HEK293 (cell line): ENCODE measurements around the gene BRD2.
A peak's percentile ranks its signal among the peaks of the same experiment; 100 is the strongest.

ENCODE experiments used
- GFI1B ChIP-seq: fragments of 450-650 bp; formaldehyde crosslinking; IDR thresholded peaks from 2 replicates; pipeline ENCODE4 v1.5.1; 2016; ENCODE audit warnings: missing biosample characterization, missing genetic modification characterization
- GLI2 ChIP-seq: fragments of 450-650 bp; formaldehyde crosslinking; IDR thresholded peaks from 2 replicates; pipeline ENCODE4; 2017; ENCODE audit warnings: missing biosample characterization, missing genetic modification characterization, low read depth, borderline replicate concordance
- HOXA7 ChIP-seq: sonication (generic); formaldehyde crosslinking; IDR thresholded peaks from 2 replicates; pipeline ENCODE4 v1.8.1; 2022; ENCODE audit warnings: missing genetic modification reagents, borderline replicate concordance
- IKZF3 ChIP-seq: fragments of 450-650 bp; IDR thresholded peaks from 2 replicates; pipeline ENCODE4 v1.5.0; 2018; ENCODE audit warnings: missing biosample characterization, mild to moderate bottlenecking, missing genetic modification characterization, moderate library complexity
- KLF7 ChIP-seq: fragments of 450-650 bp; formaldehyde crosslinking; IDR thresholded peaks from 2 replicates; pipeline ENCODE4 v1.5.1; 2016; ENCODE audit warnings: missing biosample characterization, missing genetic modification characterization, borderline replicate concordance
- SP3 ChIP-seq: fragments of 450-650 bp; formaldehyde crosslinking; IDR thresholded peaks from 2 replicates; pipeline ENCODE4 v1.5.1; 2016; ENCODE audit warnings: missing biosample characterization, missing genetic modification characterization
- ZBTB8A ChIP-seq: fragments of 450-650 bp; formaldehyde crosslinking; IDR thresholded peaks from 2 replicates; pipeline ENCODE4 v1.5.1; 2016; ENCODE audit warnings: missing biosample characterization, missing genetic modification characterization
- ZNF114 ChIP-seq: fragments of 450-650 bp; formaldehyde crosslinking; IDR thresholded peaks from 2 replicates; pipeline ENCODE4 v1.5.0; 2017; ENCODE audit warnings: missing biosample characterization, missing genetic modification characterization
- ZNF155 ChIP-seq: fragments of 450-650 bp; formaldehyde crosslinking; IDR thresholded peaks from 2 replicates; pipeline ENCODE4 v1.5.1; 2016; ENCODE audit warnings: missing biosample characterization, missing genetic modification characterization
- ZNF23 ChIP-seq: fragments of 450-650 bp; formaldehyde crosslinking; IDR thresholded peaks from 2 replicates; pipeline ENCODE4 v1.5.1; 2016; ENCODE audit warnings: missing biosample characterization, missing genetic modification characterization, borderline replicate concordance
- ZNF239 ChIP-seq: fragments of 450-650 bp; formaldehyde crosslinking; IDR thresholded peaks from 2 replicates; pipeline ENCODE4 v1.5.1; 2016; ENCODE audit warnings: missing biosample characterization, missing genetic modification characterization
- ZNF248 ChIP-seq: fragments of 450-650 bp; formaldehyde crosslinking; IDR thresholded peaks from 2 replicates; pipeline ENCODE4 v1.5.1; 2017; ENCODE audit warnings: missing biosample characterization, missing genetic modification characterization
- ZNF354C ChIP-seq: fragments of 450-650 bp; formaldehyde crosslinking; IDR thresholded peaks from 2 replicates; pipeline ENCODE4 v1.5.1; 2016; ENCODE audit warnings: missing biosample characterization, missing genetic modification characterization, low read depth, borderline replicate concordance
- ZNF433 ChIP-seq: fragments of 450-650 bp; formaldehyde crosslinking; IDR thresholded peaks from 2 replicates; pipeline ENCODE4 v1.5.1; 2016; ENCODE audit warnings: missing biosample characterization, missing genetic modification characterization, low read depth
- ZNF529 ChIP-seq: fragments of 450-650 bp; formaldehyde crosslinking; IDR thresholded peaks from 2 replicates; pipeline ENCODE4 v1.5.1; 2017; ENCODE audit warnings: missing genetic modification characterization, missing biosample characterization; ENCODE audit not compliant: insufficient replicate concordance
- ZNF558 ChIP-seq: fragments of 450-650 bp; formaldehyde crosslinking; IDR thresholded peaks from 2 replicates; pipeline ENCODE4 v1.5.1; 2016; ENCODE audit warnings: missing biosample characterization, missing genetic modification characterization
- ZNF561 ChIP-seq: fragments of 450-650 bp; IDR thresholded peaks from 2 replicates; pipeline ENCODE4 v1.5.1; 2018; ENCODE audit warnings: missing biosample characterization, missing genetic modification characterization, borderline replicate concordance
- ZNF776 ChIP-seq: fragments of 450-650 bp; formaldehyde crosslinking; IDR thresholded peaks from 2 replicates; pipeline ENCODE4 v1.5.0; 2017; ENCODE audit warnings: missing biosample characterization, missing genetic modification characterization, borderline replicate concordance
- ZNF837 ChIP-seq: fragments of 450-650 bp; formaldehyde crosslinking; IDR thresholded peaks from 2 replicates; pipeline ENCODE4 v1.5.1; 2016; ENCODE audit warnings: missing biosample characterization, missing genetic modification characterization
- TF ChIP-seq, protein P1 (sequence below): fragments of 450-650 bp; formaldehyde crosslinking; IDR thresholded peaks from 2 replicates; pipeline ENCODE4 v1.5.1; 2016; ENCODE audit warnings: missing biosample characterization, missing genetic modification characterization
- TF ChIP-seq, protein P2 (sequence below): fragments of 450-650 bp; formaldehyde crosslinking; IDR thresholded peaks from 2 replicates; pipeline ENCODE4 v1.5.0; 2017; ENCODE audit warnings: missing biosample characterization, missing genetic modification characterization, borderline replicate concordance
- TF ChIP-seq, protein P3 (sequence below): fragments of 450-650 bp; formaldehyde crosslinking; conservative IDR thresholded peaks from 2 replicates; pipeline ENCODE4 v1.5.1; 2016; ENCODE audit warnings: low read depth, missing biosample characterization, missing genetic modification characterization
- TF ChIP-seq, protein P4 (sequence below): fragments of 450-650 bp; formaldehyde crosslinking; IDR thresholded peaks from 2 replicates; pipeline ENCODE4; 2016; ENCODE audit warnings: missing biosample characterization, missing genetic modification characterization
- TF ChIP-seq, protein P5 (sequence below): fragments of 450-650 bp; formaldehyde crosslinking; IDR thresholded peaks from 2 replicates; pipeline ENCODE4 v1.5.1; 2016; ENCODE audit warnings: missing biosample characterization, missing genetic modification characterization
- TF ChIP-seq, protein P6 (sequence below): fragments of 450-650 bp; formaldehyde crosslinking; IDR thresholded peaks from 2 replicates; pipeline ENCODE4 v1.5.1; 2016; ENCODE audit warnings: missing biosample characterization, missing genetic modification characterization

Gene BRD2

DNA sequence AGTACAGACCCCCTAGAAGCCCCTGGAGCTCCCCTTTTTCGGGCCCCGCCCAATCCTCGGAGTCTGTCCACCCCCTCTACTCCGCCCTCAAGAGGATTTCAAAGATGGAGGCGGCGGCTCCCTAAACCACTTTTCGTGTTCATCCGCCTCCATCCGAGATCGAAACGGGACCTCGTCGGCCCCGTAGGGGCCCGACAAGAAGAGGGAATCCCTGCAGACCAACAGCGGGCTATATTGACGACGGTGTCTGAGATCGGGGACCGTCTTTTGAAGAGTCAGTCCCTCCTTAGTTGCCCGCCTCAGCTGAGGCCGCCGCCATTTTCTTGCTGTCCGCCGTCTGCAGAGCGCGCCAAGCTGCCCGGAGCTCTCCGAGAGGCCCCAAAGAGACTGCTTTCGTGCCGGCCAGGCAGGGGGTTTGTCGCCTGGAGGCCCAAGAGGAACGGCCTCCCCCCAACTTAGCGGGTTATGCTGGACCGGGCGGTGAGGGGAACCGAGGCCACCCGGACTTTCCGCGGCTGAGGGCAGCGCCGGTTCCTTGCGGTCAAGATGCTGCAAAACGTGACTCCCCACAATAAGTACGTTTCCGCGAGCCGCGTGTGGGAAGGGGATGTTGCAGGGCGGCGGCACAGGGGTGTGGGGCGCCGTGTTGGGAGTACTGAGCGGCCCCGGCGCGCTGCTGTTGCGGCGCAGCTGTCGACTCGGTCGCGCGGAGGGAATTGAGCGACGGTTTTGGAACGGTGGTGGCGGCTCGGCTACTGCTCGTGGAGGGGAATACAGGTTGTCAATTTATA, 4.2 kb downstream of the BRD2 start (continued):
- TF ChIP-seq, protein P1, sequence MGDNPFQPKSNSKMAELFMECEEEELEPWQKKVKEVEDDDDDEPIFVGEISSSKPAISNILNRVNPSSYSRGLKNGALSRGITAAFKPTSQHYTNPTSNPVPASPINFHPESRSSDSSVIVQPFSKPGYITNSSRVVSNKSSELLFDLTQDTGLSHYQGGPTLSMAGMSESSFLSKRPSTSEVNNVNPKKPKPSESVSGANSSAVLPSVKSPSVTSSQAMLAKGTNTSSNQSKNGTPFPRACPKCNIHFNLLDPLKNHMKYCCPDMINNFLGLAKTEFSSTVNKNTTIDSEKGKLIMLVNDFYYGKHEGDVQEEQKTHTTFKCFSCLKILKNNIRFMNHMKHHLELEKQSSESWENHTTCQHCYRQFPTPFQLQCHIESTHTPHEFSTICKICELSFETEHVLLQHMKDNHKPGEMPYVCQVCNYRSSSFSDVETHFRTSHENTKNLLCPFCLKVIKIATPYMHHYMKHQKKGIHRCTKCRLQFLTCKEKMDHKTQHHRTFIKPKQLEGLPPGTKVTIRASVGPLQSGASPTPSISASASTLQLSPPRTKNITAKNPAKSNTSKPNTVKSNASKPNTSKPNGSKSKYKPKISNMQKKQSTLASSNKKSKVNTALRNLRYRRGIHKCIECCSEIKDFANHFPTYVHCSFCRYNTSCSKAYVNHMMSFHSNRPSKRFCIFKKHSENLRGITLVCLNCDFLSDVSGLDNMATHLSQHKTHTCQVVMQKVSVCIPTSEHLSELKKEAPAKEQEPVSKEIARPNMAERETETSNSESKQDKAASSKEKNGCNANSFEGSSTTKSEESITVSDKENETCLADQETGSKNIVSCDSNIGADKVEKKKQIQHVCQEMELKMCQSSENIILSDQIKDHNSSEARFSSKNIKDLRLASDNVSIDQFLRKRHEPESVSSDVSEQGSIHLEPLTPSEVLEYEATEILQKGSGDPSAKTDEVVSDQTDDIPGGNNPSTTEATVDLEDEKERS (tag by site-specific recombination) = no peak
- no peak for TF ChIP-seq ZNF248 (tag by site-specific recombination)
- no peak for TF ChIP-seq GLI2 (tag by site-specific recombination)
- TF ChIP-seq ZNF529 (tag by site-specific recombination) = no peak
- no peak; the same call in 1 of the 2 replicates for TF ChIP-seq IKZF3
- no peak; the same call in none of the 2 replicates for TF ChIP-seq ZNF837 (tag by site-specific recombination)
- TF ChIP-seq KLF7 (tag by site-specific recombination) = peak; percentile 0; the same call in 1 of the 2 replicates
- TF ChIP-seq ZNF561 (tag by site-specific recombination) = no peak
- TF ChIP-seq, protein P2, sequence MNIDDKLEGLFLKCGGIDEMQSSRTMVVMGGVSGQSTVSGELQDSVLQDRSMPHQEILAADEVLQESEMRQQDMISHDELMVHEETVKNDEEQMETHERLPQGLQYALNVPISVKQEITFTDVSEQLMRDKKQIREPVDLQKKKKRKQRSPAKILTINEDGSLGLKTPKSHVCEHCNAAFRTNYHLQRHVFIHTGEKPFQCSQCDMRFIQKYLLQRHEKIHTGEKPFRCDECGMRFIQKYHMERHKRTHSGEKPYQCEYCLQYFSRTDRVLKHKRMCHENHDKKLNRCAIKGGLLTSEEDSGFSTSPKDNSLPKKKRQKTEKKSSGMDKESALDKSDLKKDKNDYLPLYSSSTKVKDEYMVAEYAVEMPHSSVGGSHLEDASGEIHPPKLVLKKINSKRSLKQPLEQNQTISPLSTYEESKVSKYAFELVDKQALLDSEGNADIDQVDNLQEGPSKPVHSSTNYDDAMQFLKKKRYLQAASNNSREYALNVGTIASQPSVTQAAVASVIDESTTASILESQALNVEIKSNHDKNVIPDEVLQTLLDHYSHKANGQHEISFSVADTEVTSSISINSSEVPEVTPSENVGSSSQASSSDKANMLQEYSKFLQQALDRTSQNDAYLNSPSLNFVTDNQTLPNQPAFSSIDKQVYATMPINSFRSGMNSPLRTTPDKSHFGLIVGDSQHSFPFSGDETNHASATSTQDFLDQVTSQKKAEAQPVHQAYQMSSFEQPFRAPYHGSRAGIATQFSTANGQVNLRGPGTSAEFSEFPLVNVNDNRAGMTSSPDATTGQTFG (tag by site-specific recombination) = no peak
- TF ChIP-seq, protein P3, sequence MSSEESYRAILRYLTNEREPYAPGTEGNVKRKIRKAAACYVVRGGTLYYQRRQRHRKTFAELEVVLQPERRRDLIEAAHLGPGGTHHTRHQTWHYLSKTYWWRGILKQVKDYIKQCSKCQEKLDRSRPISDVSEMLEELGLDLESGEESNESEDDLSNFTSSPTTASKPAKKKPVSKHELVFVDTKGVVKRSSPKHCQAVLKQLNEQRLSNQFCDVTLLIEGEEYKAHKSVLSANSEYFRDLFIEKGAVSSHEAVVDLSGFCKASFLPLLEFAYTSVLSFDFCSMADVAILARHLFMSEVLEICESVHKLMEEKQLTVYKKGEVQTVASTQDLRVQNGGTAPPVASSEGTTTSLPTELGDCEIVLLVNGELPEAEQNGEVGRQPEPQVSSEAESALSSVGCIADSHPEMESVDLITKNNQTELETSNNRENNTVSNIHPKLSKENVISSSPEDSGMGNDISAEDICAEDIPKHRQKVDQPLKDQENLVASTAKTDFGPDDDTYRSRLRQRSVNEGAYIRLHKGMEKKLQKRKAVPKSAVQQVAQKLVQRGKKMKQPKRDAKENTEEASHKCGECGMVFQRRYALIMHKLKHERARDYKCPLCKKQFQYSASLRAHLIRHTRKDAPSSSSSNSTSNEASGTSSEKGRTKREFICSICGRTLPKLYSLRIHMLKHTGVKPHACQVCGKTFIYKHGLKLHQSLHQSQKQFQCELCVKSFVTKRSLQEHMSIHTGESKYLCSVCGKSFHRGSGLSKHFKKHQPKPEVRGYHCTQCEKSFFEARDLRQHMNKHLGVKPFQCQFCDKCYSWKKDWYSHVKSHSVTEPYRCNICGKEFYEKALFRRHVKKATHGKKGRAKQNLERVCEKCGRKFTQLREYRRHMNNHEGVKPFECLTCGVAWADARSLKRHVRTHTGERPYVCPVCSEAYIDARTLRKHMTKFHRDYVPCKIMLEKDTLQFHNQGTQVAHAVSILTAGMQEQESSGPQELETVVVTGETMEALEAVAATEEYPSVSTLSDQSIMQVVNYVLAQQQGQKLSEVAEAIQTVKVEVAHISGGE (tag by site-specific recombination) = 0 out of 2 replicates have a peak, but pooled peaks have one; percentile 19
- peak; percentile 33; the same call in 1 of the 2 replicates for TF ChIP-seq ZNF433 (tag by site-specific recombination)
- no peak for TF ChIP-seq ZNF239 (tag by site-specific recombination)
- TF ChIP-seq, protein P4, sequence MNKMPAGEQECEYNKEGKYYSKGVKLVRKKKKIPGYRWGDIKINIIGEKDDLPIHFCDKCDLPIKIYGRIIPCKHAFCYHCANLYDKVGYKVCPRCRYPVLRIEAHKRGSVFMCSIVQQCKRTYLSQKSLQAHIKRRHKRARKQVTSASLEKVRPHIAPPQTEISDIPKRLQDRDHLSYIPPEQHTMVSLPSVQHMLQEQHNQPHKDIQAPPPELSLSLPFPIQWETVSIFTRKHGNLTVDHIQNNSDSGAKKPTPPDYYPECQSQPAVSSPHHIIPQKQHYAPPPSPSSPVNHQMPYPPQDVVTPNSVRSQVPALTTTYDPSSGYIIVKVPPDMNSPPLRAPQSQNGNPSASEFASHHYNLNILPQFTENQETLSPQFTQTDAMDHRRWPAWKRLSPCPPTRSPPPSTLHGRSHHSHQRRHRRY (tag by site-specific recombination) = peak; percentile 100
- TF ChIP-seq SP3 (tag by site-specific recombination) = no peak; the same call in none of the 2 replicates
- no peak for TF ChIP-seq ZNF354C (tag by site-specific recombination)
- TF ChIP-seq ZNF23 = no peak
- TF ChIP-seq ZBTB8A (tag by site-specific recombination) = no peak
- no peak for TF ChIP-seq ZNF155
- TF ChIP-seq ZNF114 (tag by site-specific recombination) = no peak
- TF ChIP-seq, protein P5, sequence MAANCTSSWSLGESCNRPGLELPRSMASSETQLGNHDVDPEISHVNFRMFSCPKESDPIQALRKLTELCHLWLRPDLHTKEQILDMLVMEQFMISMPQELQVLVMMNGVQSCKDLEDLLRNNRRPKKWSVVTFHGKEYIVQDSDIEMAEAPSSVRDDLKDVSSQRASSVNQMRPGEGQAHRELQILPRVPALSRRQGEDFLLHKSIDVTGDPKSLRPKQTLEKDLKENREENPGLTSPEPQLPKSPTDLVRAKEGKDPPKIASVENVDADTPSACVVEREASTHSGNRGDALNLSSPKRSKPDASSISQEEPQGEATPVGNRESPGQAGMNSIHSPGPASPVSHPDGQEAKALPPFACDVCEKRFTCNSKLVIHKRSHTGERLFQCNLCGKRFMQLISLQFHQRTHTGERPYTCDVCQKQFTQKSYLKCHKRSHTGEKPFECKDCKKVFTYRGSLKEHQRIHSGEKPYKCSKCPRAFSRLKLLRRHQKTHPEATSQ (tag by site-specific recombination) = no peak; the same call in 1 of the 2 replicates
- TF ChIP-seq HOXA7 (CRISPR knock-in tag) = no peak
- TF ChIP-seq ZNF558 (tag by site-specific recombination) = no peak
- TF ChIP-seq, protein P6, sequence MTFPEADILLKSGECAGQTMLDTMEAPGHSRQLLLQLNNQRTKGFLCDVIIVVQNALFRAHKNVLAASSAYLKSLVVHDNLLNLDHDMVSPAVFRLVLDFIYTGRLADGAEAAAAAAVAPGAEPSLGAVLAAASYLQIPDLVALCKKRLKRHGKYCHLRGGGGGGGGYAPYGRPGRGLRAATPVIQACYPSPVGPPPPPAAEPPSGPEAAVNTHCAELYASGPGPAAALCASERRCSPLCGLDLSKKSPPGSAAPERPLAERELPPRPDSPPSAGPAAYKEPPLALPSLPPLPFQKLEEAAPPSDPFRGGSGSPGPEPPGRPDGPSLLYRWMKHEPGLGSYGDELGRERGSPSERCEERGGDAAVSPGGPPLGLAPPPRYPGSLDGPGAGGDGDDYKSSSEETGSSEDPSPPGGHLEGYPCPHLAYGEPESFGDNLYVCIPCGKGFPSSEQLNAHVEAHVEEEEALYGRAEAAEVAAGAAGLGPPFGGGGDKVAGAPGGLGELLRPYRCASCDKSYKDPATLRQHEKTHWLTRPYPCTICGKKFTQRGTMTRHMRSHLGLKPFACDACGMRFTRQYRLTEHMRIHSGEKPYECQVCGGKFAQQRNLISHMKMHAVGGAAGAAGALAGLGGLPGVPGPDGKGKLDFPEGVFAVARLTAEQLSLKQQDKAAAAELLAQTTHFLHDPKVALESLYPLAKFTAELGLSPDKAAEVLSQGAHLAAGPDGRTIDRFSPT (tag by site-specific recombination) = no peak
- no peak for TF ChIP-seq ZNF776 (tag by site-specific recombination)
- no peak for TF ChIP-seq GFI1B
